ENCODE measurements around the gene RTF1.
"Not testable (repeated sequence)": the region's sequence is repeated elsewhere in the genome, so short reads cannot be mapped to it uniquely, and the experiment has no call there.

RTF1 gene

GRCh38 chr15:41416742-41417417, at the start of gene RTF1:
TSS of gene RTF1 (plus strand) at chr15:41417095. CDS start at chr15:41417116, 21 bp downstream.
- Histone ChIP-seq H3K4me1 (ENCODE audit: control insufficient read depth, insufficient read depth, low read length) (peaks cover 6% of the 10 kb centered on the region), H3K27me3 (ENCODE audit: control insufficient read depth, insufficient read depth, low read length) (no peaks in the 10 kb centered on the region), H3K4me3 (ENCODE audit: low read length) (peak within 1 kb of the TSS; percentile 93), H3K9ac (ENCODE audit: low read length) (peak within 1 kb of the TSS; percentile 70), H3K27ac (ENCODE audit: low read depth, low read length) (peak within 1 kb of the TSS; percentile 84), H3K36me3 (ENCODE audit: control insufficient read depth, insufficient read depth, low read length) (no peaks in the 10 kb centered on the region)

DNA sequence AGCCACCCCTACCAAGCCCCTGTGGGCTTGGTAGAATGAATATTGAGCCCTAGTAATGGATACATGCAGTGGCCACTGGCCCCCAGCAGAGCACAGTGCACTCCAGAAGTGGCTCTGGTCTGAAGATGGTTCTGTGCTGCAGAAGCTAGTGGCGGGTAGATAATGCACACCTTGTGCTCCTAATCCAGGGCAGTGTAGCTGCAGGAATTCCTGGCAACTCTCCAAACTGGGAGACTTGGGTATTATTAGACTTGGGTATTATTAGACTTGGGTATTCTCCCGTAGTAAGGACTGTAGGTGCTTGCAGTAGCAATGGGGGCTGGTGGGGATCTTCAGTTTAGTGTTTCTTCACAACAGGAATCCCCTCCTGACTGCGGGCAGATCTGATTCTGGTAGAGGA, 49.5 kb upstream of the RTF1 start:
- Histone ChIP-seq H3K27me3 (ENCODE audit: control insufficient read depth, insufficient read depth, low read length) (no peaks in the 10 kb centered on the region), H3K9ac (ENCODE audit: low read length) (no peak overlapping the region), H3K36me3 (ENCODE audit: control insufficient read depth, insufficient read depth, low read length) (peaks cover 2% of the 10 kb centered on the region)

GRCh38 chr15:41377978-41378377, 38.9 kb upstream of the RTF1 start:
- H3K9ac ChIP-seq (ENCODE audit: low read length) = no peak overlapping the region
- H3K27me3 ChIP-seq (ENCODE audit: control insufficient read depth, insufficient read depth, low read length) = no peaks in the 10 kb centered on the region
- H3K27ac ChIP-seq (ENCODE audit: low read depth, low read length) = no peak overlapping the region
- no peak overlapping the region for H3K4me3 ChIP-seq (ENCODE audit: low read length)
- no peaks in the 10 kb centered on the region for H3K4me1 ChIP-seq (ENCODE audit: control insufficient read depth, insufficient read depth, low read length)
- H3K36me3 ChIP-seq (ENCODE audit: control insufficient read depth, insufficient read depth, low read length) = no peaks in the 10 kb centered on the region

More for the DNA sequence above, 49.5 kb upstream of the RTF1 start:
- no peak overlapping the region for H3K27ac ChIP-seq (ENCODE audit: low read depth, low read length)
- no peaks in the 10 kb centered on the region for H3K4me1 ChIP-seq (ENCODE audit: control insufficient read depth, insufficient read depth, low read length)
- no peak overlapping the region for H3K4me3 ChIP-seq (ENCODE audit: low read length)

DNA sequence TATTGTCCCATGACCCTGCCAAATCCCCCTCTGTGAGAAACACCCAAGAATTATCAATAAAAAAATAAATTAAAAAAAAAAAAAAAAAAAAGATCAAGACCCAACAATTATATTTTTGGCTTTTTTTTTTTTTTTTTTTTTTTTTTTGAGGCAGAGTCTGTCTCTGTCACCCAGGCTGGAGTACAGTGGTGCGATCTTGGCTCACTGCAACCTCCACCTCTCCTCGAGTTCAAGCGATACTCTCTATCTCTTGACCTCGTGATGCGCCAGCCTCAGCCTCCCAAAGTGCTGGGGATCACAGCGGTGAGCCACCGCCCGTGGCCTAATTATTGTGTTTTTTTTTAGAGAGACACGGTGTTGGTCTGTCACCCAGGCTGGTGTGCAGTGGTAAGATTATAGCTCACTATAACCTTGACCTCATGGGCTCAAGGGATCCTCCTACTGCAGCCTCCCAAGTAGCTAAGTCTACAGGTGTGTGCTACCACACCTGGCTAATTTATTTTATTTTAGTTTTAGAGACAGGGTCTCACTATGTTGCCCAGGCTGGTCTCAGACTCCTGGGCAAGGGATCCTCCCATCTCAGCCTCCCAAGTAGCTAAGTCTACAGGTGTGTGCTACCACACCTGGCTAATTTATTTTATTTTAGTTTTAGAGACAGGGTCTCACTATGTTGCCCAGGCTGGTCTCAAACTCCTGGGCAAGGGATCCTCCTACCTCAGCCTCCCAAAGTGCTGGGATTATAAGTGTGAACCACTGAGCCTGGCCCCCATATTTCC, 32.7 kb upstream of the RTF1 start:
- not testable (repeated sequence) for H3K4me1 ChIP-seq (ENCODE audit: control insufficient read depth, insufficient read depth, low read length); H3K27ac ChIP-seq (ENCODE audit: low read depth, low read length); H3K9ac ChIP-seq (ENCODE audit: low read length); H3K36me3 ChIP-seq (ENCODE audit: control insufficient read depth, insufficient read depth, low read length); H3K4me3 ChIP-seq (ENCODE audit: low read length); H3K27me3 ChIP-seq (ENCODE audit: control insufficient read depth, insufficient read depth, low read length)

GRCh38 chr15:41387646-41388045, 29.2 kb upstream of the RTF1 start:
- no peak overlapping the region for H3K9ac ChIP-seq (ENCODE audit: low read length)
- no peak overlapping the region for H3K4me3 ChIP-seq (ENCODE audit: low read length)
- H3K4me1 ChIP-seq (ENCODE audit: control insufficient read depth, insufficient read depth, low read length) = no peaks in the 10 kb centered on the region
- no peak overlapping the region for H3K27ac ChIP-seq (ENCODE audit: low read depth, low read length)
- no peaks in the 10 kb centered on the region for H3K36me3 ChIP-seq (ENCODE audit: control insufficient read depth, insufficient read depth, low read length)
- no peaks in the 10 kb centered on the region for H3K27me3 ChIP-seq (ENCODE audit: control insufficient read depth, insufficient read depth, low read length)

GRCh38 chr15:41392659-41393058, 24.2 kb upstream of the RTF1 start:
- H3K4me3 ChIP-seq (ENCODE audit: low read length) = no peak overlapping the region
- no peaks in the 10 kb centered on the region for H3K27me3 ChIP-seq (ENCODE audit: control insufficient read depth, insufficient read depth, low read length)
- H3K4me1 ChIP-seq (ENCODE audit: control insufficient read depth, insufficient read depth, low read length) = no peaks in the 10 kb centered on the region
- no peak overlapping the region for H3K27ac ChIP-seq (ENCODE audit: low read depth, low read length)
- no peak overlapping the region for H3K9ac ChIP-seq (ENCODE audit: low read length)
- peaks cover 7% of the 10 kb centered on the region for H3K36me3 ChIP-seq (ENCODE audit: control insufficient read depth, insufficient read depth, low read length)

GRCh38 chr15:41394924-41395323, 22.0 kb upstream of the RTF1 start:
- H3K27me3 ChIP-seq (ENCODE audit: control insufficient read depth, insufficient read depth, low read length) = no peaks in the 10 kb centered on the region
- no peak overlapping the region for H3K27ac ChIP-seq (ENCODE audit: low read depth, low read length)
- H3K9ac ChIP-seq (ENCODE audit: low read length) = no peak overlapping the region
- peaks cover 7% of the 10 kb centered on the region for H3K36me3 ChIP-seq (ENCODE audit: control insufficient read depth, insufficient read depth, low read length)
- no peak overlapping the region for H3K4me3 ChIP-seq (ENCODE audit: low read length)
- H3K4me1 ChIP-seq (ENCODE audit: control insufficient read depth, insufficient read depth, low read length) = no peaks in the 10 kb centered on the region

DNA sequence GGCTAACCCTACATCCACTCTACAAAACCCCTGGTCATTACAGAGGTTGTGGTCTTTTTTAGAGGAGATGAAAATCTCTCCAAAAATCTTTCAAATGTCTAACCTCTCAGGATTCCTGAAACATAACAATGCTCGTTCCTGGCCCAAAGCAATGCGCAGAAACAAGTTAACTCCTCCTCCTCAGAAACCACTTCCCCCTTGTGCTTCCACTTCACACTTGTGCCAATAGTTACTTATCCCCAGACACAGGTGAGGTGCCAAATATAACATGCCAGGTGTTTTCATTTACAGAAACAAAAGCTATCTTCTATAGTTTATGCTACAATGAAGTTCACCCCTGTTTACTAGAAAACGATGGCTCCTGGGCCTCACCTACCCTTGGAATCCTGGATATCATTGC, 20.8 kb upstream of the RTF1 start:
- no peak overlapping the region for H3K27ac ChIP-seq (ENCODE audit: low read depth, low read length)
- peaks cover 7% of the 10 kb centered on the region for H3K36me3 ChIP-seq (ENCODE audit: control insufficient read depth, insufficient read depth, low read length)
- no peaks in the 10 kb centered on the region for H3K4me1 ChIP-seq (ENCODE audit: control insufficient read depth, insufficient read depth, low read length)
- no peak overlapping the region for H3K9ac ChIP-seq (ENCODE audit: low read length)
- no peak overlapping the region for H3K4me3 ChIP-seq (ENCODE audit: low read length)
- no peaks in the 10 kb centered on the region for H3K27me3 ChIP-seq (ENCODE audit: control insufficient read depth, insufficient read depth, low read length)

DNA sequence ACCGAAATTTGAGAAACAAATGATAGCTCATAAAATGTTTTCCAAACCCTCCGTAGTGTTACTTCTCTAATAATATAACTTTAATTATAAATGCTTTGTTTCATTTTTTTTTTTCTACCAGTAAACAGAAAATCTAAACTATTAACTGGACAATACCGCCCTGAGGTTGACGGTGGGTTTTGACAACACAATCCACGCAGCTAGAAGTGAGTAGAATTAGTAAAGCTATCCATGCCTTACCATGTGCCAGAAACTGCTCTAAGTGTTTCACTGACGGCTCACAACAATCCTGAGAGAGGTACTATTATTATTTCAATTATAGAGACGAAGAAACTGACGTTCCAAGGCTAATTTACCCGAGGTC, 15.0 kb upstream of the RTF1 start:
- Histone ChIP-seq H3K4me1 (ENCODE audit: control insufficient read depth, insufficient read depth, low read length) (no peaks in the 10 kb centered on the region), H3K4me3 (ENCODE audit: low read length) (peak overlapping the region; percentile 86), H3K36me3 (ENCODE audit: control insufficient read depth, insufficient read depth, low read length) (no peaks in the 10 kb centered on the region), H3K27ac (ENCODE audit: low read depth, low read length) (peak overlapping the region; percentile 81), H3K27me3 (ENCODE audit: control insufficient read depth, insufficient read depth, low read length) (no peaks in the 10 kb centered on the region), H3K9ac (ENCODE audit: low read length) (peak overlapping the region; percentile 79)

DNA sequence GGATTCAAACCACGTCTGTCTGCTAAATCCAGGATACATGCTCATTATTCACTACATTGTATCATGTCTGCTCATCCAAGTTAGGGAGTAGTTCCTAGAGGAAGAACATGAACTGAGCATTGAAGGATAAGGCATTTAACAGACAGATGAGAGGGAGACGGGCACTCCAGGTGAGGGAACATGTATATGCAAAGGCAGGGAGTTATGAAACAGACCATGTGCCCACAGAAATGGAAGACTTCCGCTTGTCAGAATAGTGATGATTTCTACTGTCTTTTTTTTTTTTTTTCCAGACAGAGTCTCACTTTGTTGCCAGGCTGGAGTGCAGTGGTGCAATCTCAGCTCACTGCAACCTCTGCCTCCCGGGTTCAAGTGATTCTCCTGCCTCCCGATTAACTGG, 9.6 kb upstream of the RTF1 start:
- Histone ChIP-seq H3K36me3 (ENCODE audit: control insufficient read depth, insufficient read depth, low read length) (no peaks in the 10 kb centered on the region), H3K27me3 (ENCODE audit: control insufficient read depth, insufficient read depth, low read length) (no peaks in the 10 kb centered on the region), H3K27ac (ENCODE audit: low read depth, low read length) (no peak overlapping the region), H3K9ac (ENCODE audit: low read length) (no peak overlapping the region), H3K4me3 (ENCODE audit: low read length) (no peak overlapping the region), H3K4me1 (ENCODE audit: control insufficient read depth, insufficient read depth, low read length) (no peaks in the 10 kb centered on the region)

GRCh38 chr15:41408234-41408641, 8.7 kb upstream of the RTF1 start:
- no peaks in the 10 kb centered on the region for H3K27me3 ChIP-seq (ENCODE audit: control insufficient read depth, insufficient read depth, low read length)
- H3K4me3 ChIP-seq (ENCODE audit: low read length) = no peak overlapping the region
- no peak overlapping the region for H3K9ac ChIP-seq (ENCODE audit: low read length)
- no peaks in the 10 kb centered on the region for H3K36me3 ChIP-seq (ENCODE audit: control insufficient read depth, insufficient read depth, low read length)
- H3K4me1 ChIP-seq (ENCODE audit: control insufficient read depth, insufficient read depth, low read length) = no peaks in the 10 kb centered on the region
- no peak overlapping the region for H3K27ac ChIP-seq (ENCODE audit: low read depth, low read length)

- no peak overlapping the region for H3K9ac ChIP-seq (ENCODE audit: low read length)
- H3K36me3 ChIP-seq (ENCODE audit: control insufficient read depth, insufficient read depth, low read length) = no peaks in the 10 kb centered on the region
- H3K27ac ChIP-seq (ENCODE audit: low read depth, low read length) = no peak overlapping the region
- H3K4me3 ChIP-seq (ENCODE audit: low read length) = no peak overlapping the region
- no peaks in the 10 kb centered on the region for H3K4me1 ChIP-seq (ENCODE audit: control insufficient read depth, insufficient read depth, low read length)
- H3K27me3 ChIP-seq (ENCODE audit: control insufficient read depth, insufficient read depth, low read length) = no peaks in the 10 kb centered on the region
Measured at GRCh38 chr15:41411031-41411430, 5.9 kb upstream of the RTF1 start.

GRCh38 chr15:41411441-41411840, 5.5 kb upstream of the RTF1 start:
- no peaks in the 10 kb centered on the region for H3K36me3 ChIP-seq (ENCODE audit: control insufficient read depth, insufficient read depth, low read length)
- H3K9ac ChIP-seq (ENCODE audit: low read length) = no peak overlapping the region
- no peak overlapping the region for H3K27ac ChIP-seq (ENCODE audit: low read depth, low read length)
- H3K27me3 ChIP-seq (ENCODE audit: control insufficient read depth, insufficient read depth, low read length) = no peaks in the 10 kb centered on the region
- H3K4me1 ChIP-seq (ENCODE audit: control insufficient read depth, insufficient read depth, low read length) = no peaks in the 10 kb centered on the region
- H3K4me3 ChIP-seq (ENCODE audit: low read length) = no peak overlapping the region
